ENCODE measurements around the gene ALLC.
"Not testable (repeated sequence)": the region's sequence is repeated elsewhere in the genome, so short reads cannot be mapped to it uniquely, and the experiment has no call there.

Gene ALLC

DNA sequence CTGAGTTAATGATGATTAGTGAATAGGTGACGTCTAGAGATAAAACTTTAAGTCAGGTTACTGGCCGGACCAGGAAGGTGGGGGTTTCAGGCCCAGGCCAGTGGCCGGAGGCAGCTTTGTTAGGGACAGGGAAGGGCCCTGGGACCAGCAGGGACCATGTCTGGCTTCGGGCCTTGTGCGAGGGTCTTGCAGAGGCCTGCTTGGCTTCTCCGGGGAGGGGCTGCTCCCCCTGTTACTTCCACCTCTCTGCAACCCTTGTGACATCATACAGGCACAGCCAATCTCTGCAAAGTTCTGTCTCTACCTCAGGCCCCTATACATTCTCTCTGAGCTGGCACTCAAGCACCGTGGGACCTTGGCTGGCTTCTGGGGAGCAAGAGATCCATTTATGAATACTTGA is at the start of gene ALLC:
TSS of gene ALLC (plus strand) at position 320 of the 400 bp plus-strand sequence. CDS start 12,958 bp downstream, outside the sequence.
- DNase-seq (ENCODE audit: extremely low read depth in 1 of 2, low read depth in 1 of 2): no peak

DNA sequence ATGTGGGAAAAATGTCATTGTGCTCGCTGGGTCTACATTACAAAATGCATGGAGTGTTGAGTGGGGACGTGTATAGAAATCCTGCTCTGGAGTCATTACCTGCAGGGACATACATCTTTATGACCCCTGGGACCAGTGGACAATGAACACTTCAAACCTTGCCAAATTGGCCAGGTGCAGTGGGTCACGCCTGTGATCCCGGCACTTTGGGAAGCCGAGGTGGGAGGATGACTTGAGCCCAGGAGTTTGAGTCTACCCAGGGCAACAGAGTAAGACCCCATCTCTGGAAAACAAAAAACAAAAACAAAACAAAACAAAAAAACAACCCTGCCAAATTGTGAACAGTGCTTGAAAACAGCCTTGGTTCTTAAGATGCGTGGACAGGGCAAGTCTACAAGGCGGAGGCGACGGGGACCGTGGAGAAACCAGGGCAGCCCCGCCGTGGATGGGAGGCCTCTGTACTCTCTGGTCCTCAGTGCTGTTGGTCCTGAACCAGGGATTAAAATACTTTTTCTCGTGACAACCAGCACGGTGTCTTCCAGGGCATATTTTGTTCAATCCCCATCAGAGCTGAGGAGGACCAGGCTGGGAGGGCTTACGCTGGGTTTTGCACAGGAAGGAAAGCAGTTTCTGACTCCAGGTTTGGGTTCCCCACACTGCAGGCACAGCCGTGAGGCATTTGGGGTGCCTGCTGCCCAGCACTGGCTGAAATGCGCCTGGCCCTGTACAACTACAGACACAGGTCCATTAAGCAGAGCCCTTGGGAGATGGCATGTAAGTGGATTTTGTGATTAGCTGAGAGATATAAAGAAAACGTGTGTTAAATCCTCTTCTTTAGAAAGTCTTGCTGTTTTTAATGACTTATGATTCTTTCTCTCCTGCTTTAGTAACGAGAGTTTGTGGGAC is 49.4 kb upstream of the ALLC start:
- DNase-seq (ENCODE audit: extremely low read depth in 1 of 2, low read depth in 1 of 2): no peak

DNA sequence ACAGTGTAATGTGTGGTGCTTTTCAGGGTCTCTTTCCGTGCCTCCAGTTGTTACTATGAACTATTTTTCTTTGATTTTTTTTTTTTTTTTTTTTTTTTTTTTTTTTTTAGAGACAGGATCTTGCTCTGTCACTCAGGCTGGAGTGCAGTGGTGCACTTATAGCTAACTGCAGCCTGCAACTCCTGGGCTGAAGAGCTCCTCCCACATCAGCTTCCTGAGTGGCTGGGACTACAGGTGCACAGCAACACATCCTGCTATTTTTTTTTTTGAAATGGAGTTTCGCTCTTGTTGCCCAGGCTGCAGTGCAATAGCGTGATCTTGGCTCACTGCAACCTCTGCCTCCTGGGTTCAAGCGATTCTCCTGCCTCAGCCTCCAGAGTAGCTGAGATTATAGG is 48.7 kb upstream of the ALLC start:
- not testable (repeated sequence) for DNase-seq (ENCODE audit: extremely low read depth in 1 of 2, low read depth in 1 of 2)

DNA sequence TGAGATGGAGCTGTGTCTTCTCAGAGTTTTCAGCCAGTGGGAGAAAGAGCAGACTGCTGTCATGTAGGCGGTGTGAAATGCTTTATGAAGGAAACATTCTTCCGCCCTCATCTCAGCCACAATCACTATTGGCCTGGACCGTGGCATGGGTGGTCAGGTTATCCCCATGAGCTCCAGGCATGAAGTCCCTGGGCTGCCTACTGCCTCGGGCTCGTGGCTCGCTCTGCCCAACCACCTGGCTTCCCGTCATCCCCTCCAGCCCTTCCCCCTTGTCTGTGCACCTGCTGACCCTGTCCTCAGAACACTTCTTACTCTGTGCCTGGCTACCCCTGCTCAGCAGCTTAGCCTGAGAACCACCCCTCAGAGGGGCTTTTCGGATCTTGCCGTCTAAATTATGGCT is 47.6 kb upstream of the ALLC start:
- no peak for DNase-seq (ENCODE audit: extremely low read depth in 1 of 2, low read depth in 1 of 2)

DNA sequence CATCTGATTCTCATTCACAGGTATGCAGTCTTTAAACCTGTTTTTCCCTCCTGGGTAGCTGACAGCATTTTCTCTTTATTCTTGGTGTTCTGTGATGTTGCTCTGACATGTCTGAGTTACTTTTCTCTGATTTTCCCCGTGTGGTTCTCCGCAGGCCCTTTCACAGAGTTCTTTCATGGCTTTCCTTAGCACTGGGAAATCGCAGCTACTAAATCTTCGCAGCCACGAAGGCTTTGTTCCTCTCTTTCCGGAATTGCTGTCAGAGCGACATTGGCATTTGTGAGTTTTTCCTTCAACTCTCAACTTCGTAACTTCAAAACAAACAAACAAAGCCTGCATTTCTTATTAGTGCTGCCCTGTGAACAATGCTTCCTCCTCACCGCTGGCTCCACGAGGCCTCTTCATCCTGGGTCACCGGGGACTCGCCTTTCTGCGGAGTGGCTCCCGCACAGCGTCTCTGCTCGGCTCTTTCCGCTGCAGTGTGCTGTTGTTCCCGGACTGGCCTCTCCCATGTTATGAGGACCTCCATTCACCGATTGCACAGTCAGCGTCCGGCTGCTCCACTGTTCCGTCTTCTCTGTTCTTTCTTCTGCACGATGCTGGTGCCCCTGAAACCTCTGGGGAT is 47.0 kb upstream of the ALLC start:
- no peak for DNase-seq (ENCODE audit: extremely low read depth in 1 of 2, low read depth in 1 of 2)

DNA sequence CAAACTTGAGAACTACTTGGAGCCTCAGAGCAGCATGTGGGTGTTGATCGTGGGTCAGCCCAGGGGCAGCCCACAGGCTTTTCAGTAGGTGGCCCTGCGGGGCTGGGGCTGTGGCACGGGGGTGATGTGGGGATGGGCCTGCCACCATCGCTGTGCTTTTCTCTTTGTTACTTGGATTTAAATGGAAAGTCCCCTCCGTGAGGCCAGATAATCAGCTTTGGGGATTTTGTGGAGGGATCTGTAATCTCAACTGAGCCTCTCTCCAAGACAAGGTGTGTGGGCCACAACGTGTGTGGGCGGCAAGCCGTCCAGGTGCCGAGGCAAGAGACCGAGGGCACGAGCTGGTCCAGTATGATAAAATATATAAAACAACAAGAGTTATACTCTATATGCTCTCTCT is 46.4 kb upstream of the ALLC start:
- no peak for DNase-seq (ENCODE audit: extremely low read depth in 1 of 2, low read depth in 1 of 2)

DNA sequence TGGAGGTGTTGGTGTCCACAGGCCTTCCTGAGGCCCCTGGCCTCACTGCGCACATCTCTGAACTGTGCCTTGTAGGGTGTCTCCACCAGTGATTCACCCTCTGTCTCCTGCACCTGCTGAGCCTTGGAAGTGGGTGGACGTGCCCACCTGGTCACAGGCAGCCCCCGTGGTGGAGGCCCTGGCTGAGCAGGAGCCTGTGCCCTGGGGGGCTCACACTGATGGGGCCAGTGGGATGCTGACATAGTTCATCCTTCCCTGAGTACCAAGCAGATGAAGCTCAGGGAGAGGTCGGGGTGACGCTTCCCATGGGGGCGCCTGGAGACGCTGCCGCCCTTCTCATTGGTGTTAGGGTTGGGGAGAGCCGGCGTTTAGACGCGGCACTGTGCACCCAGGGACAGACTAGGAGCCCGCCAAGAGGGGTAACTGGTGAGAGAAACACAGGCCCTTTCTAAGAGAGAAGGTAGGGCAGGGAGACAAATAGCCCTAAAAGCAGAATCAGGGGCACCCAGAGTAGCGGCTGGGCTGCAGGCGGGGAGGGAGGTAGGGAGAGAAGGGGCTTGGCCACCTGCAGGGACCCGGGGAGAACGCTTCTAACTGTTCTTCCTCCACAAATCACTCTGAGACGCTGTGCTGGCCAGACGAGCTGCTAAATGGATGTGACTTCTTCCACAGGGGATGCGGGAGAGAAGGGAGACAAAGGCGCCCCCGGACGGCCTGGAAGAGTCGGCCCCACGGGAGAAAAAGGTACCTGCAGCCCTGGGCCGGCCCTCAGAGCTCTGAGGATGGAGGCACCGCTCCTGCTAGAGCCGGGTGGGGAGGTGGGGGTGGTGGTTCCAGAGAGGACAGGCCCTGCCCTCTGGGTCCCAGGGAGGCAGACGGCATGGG is 45.1 kb upstream of the ALLC start:
- DNase-seq (ENCODE audit: extremely low read depth in 1 of 2, low read depth in 1 of 2): no peak

DNA sequence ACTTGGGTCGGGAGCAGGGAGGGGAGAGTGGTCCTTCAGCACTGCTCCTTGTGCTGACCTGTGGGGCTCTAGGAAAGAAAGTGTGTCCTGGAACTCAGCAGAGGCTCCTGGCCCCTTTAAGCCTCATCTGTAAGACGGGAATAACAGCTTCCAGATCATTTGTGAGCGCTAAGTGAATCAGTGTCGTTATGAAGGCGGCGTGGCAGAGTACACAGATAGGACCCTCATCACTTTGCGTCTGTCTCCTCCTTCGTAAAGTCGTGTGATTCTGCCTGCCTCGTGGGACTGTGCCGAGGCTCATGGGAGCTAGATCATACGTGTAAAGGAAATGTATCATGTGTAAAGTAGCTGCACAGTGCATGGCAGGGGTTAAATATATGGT is 44.5 kb upstream of the ALLC start:
- DNase-seq (ENCODE audit: extremely low read depth in 1 of 2, low read depth in 1 of 2): no peak

DNA sequence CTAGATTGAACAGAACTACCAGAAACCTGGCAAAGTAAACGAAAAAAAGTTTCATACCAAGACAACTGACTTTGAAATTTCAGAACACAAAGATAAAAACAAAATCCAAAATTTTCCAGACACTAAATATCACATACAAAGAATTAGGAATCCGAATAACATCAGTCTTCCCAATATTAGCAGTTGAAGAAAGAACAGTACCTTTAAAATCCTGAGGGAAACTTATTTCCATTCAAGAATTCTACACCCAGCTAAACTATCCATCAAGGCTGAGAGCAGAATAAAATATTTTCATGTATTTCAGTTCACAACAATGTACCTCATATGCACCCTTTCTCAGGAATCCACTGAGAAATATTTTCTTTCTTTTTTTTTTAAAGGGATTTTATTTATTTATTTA is 43.3 kb upstream of the ALLC start:
- not testable (repeated sequence) for DNase-seq (ENCODE audit: extremely low read depth in 1 of 2, low read depth in 1 of 2)

DNA sequence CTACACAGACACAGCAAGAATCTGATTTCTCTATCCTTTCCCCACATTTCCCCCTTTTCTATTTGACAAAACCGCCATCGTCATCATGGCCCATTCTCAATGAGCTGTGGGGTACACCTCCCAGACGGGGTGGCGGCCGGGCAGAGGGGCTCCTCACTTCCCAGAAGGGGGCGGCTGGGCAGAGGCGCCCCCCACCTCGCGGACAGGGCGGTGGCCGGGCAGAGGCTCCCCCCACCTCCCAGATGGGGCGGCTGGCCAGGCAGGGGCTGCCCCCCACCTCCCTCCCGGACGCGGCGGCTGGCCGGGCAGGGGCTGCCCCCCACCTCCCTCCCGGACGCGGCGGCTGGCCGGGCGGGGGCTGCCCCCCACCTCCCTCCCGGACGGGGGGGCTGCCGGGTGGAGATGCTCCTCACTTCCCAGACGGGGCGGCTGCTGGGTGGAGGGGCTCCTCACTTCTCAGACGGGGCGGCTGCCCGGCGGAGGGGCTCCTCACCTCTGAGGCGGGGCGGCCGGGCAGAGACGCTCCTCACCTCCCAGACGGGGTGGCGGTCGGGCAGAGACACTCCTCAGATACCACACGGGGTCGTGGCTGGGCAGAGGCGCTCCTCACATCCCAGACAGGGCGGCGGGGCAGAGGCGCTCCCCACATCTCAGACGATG is 42.3 kb upstream of the ALLC start:
- DNase-seq (ENCODE audit: extremely low read depth in 1 of 2, low read depth in 1 of 2): not testable (repeated sequence)

DNA sequence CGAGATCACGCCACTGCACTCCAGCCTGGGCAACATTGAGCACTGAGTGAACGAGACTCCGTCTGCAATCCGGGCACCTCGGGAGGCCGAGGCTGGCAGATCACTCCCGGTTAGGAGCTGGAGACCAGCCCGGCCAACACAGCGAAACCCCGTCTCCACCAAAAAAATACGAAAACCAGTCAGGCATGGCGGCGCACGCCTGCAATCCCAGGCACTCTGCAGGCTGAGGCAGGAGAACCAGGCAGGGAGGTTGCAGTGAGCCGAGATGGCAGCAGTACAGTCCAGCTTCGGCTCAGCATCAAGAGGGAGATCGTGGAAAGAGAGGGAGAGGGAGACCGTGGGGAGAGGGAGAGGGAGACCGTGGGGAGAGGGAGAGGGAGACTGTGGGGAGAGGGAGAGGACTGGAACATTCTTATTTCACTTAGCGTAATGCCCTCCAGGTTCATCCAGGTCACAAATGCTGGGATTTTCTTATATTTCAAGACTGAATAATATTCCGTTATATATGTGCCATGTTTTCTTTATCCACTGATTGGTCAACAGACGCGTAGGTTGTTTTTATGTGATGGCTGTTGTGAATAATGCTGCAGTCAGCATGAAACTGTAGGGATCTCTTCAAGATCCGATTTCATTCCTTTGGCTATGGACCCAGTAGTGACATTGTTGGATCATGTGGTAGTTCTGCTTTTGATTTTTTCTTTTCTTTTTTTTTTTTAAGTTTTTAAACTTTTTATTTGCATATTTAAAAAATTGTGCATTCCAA is 41.4 kb upstream of the ALLC start:
- not testable (repeated sequence) for DNase-seq (ENCODE audit: extremely low read depth in 1 of 2, low read depth in 1 of 2)

DNA sequence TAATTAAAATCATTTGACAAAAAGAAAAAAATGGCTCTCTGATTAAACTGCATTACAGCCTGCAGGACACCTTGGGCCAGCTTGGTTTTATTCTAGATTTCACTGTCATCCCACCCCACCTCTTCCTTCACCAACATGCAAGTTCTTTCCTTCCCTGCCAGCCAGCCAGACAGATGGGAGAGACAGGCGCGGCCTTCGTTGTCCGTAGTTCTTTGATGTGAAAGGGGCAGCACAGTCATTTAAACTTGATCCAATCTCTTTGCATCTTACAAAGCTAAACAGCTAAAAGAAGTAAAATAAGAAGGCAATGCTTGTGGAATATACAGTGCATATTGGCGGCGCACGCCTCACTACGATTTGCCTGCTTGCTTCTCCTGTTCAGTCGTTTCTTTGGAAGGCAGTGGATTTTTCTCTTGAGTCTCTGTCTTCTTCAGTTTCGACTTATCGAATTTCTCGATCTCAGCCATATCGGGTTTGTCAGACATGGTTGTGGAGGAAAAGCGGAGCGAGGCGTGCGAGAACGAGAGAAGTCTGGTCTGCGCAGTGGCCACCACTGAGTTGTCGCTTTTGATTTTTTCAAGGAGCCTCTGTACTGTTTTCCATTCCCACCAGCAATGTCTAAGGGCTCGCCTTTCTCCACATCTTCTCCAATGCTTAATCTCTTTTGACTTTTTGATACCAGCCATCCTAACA is 40.7 kb upstream of the ALLC start:
- no peak for DNase-seq (ENCODE audit: extremely low read depth in 1 of 2, low read depth in 1 of 2)

DNA sequence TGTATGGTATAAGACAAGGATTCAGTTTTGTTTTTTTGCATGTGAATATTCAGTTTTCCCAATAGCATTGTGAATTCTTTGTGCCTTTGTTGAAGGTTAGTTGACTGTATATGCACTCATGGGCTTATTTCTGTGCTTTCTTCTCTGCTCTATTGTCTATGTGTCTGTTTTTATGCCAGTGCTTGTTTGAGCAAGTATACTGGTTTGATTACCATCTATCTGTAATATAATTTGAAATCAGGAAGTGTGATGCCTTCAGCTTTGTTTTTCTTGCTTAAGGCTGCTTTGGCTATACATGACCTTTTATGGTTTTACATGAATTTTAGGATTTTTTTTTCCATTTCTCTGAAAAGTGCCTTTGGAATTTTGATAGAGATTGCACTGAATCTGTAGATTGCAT is 39.6 kb upstream of the ALLC start:
- DNase-seq (ENCODE audit: extremely low read depth in 1 of 2, low read depth in 1 of 2): no peak

DNA sequence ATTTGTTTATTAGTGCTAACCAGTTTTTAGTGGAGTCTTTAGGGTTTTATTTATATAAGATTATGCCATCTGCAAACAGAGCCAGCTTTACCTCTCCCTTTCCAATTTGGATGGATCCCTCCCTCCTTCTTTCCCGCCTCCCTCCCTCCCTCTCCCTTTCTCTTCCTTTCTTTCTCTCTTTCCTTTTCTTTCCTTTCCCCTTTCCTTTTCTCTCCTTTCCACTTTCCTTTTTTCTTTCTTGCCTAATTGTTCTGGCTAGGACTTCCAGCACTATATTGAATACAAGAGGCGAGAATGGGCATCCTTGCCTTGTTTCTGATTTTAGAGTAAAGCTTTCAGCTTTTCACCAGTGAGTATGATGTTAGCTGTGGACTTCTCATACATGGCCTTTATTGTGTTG is 39.0 kb upstream of the ALLC start:
- no peak for DNase-seq (ENCODE audit: extremely low read depth in 1 of 2, low read depth in 1 of 2)

DNA sequence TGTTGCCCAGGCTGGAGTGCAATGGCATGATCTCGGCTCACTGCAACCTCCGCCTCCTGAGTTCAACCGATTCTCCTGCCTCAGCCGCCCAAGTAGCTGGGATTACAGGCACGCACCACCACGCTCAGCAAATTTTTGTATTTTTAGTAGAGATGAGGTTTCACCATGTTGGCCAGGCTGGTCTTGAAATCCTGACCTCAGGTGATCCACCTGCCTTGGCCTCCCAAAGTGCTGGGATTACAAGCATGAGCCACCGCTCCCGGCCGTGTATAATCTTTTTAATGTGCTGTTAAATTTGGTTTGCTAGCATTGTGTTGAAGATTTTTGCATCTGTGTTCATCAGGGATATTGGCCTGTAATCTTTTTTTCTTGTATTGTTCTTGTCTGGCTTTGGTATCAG is 38.3 kb upstream of the ALLC start:
- DNase-seq (ENCODE audit: extremely low read depth in 1 of 2, low read depth in 1 of 2): not testable (repeated sequence)

DNA sequence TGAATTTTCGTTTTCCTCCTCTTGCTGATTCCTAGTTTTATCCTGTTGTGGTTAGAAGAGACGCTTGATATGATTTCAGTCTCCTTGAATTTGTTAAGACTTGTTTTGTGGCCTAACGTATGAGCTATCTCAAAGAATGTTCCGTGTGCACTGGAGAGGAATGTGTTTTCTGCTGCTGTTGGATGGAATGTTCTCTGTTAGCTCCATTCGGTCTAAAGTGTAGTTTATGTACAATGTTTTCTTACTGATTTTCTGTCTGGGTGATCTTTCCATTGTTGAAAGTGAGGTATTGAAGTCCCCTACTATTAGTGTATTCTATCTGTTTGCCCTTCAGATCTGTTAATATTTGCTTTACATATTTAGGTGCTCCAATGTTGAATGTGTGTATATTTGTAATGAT is 37.2 kb upstream of the ALLC start:
- no peak for DNase-seq (ENCODE audit: extremely low read depth in 1 of 2, low read depth in 1 of 2)

DNA sequence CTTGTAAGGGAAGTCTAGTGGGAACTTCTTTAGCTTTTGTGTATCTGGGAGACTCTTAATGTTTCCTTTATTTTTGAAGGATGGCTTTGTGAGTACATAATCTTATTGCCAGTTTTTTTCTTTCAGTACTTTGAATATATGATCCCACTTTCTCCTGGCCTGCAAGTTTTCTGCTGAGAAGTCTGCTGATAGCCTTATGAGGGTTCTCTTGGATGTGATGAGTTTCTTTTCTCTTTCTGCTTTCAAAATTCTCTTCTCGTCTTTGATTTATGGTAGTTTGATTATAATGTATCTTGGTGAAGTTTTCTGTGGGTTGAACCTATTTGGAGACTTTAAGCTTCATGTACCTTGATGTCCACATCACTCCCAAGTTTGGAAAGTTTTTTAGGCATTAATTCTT is 35.0 kb upstream of the ALLC start:
- DNase-seq (ENCODE audit: extremely low read depth in 1 of 2, low read depth in 1 of 2): no peak

DNA sequence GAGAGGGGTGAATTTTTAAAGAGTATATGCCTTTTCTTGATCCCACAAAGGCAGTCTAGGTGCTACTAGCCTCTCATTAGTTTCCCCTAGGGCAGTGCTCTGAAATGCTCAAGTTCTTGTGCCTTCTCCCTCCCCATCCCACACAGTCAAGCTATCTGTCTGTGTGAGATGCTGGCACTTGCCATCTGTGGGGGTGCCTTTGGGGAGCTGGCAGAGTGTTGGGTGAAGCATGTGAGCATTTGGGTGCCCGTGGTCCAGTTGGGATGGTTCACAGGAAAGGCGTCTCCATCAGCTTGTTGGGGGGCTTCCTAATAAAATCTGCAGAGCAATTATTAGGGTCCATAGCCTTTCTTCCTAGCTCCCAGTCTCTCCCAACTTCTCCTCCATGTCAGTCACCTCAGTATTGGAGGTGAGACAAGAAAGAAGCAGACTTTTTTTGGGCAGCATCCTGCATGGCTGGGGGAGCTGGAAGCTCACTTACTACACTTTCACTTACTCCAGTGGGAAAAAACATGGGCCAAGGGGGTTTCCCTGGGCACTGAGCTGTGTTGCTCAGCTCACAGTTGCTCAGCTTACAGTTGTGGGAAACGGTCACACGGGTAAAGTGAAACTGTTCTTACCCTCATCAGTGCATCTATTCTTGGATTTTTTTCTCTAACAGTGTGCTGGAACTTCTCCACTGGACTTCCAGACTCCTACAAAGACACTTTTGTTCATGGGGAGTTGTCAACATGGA is 33.8 kb upstream of the ALLC start:
- no peak for DNase-seq (ENCODE audit: extremely low read depth in 1 of 2, low read depth in 1 of 2)

DNA sequence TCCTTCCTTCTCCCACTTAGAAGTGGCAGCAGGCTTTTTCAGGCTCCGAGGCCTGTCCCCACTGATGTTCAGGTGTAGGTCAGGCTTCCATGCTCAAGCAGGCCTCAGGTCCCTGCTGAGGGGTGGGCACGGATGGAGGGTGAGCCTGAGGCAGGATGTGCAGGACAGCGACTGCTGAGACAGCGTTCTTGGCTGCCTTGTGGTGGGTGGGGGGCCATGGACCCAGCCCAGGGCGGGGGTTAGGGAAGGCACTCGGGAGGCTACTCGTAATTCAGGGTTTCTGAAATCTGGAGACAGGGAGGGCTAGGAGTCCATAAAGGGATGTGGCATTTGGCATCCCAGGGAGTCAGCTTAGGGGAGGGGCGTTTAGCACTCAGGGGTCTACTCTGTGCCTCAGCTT is 32.8 kb upstream of the ALLC start:
- no peak for DNase-seq (ENCODE audit: extremely low read depth in 1 of 2, low read depth in 1 of 2)

Measured in stimulated activated CD8-positive, alpha-beta memory T cell treated with anti-CD3 and anti-CD28 coated beads, Interleukin-7, amount 100 ng/mL, for 48 hours (primary cell).